GM12872 (cell line): ENCODE results near the gene SNX3.
A peak's percentile ranks its signal among the peaks of the same experiment; 100 is the strongest.

Source experiments
- CTCF ChIP-seq: IDR thresholded peaks from 3 replicates; pipeline ENCODE4 v1.5.1; 2011; ENCODE audit warnings: low read depth, mild to moderate bottlenecking, low read length, moderate library complexity; ENCODE audit not compliant: insufficient read depth

Gene SNX3

GRCh38 chr6:108180776-108181175, 80.1 kb downstream of the SNX3 start:
- no peak for TF ChIP-seq CTCF

- no peak for TF ChIP-seq CTCF
Measured at GRCh38 chr6:108180266-108180665, 80.6 kb downstream of the SNX3 start.

GRCh38 chr6:108179741-108180140, 81.1 kb downstream of the SNX3 start:
- TF ChIP-seq CTCF: no peak

GRCh38 chr6:108176281-108177089, 84.4 kb downstream of the SNX3 start:
- TF ChIP-seq CTCF: no peak

- TF ChIP-seq CTCF: no peak; the same call in 2 of the 3 replicates
Measured at GRCh38 chr6:108175592-108176279, 85.1 kb downstream of the SNX3 start.

- TF ChIP-seq CTCF: 0 out of 3 replicates have a peak, but pooled peaks have one; percentile 42
Measured at GRCh38 chr6:108175176-108175591, 85.7 kb downstream of the SNX3 start.

GRCh38 chr6:108174371-108175175, 86.3 kb downstream of the SNX3 start:
- TF ChIP-seq CTCF: no peak
